A549 (cell line): ENCODE data around the gene TRIM2. TPM values are rescaled to one million over a fixed set of nuclear protein-coding genes. Genes with fewer than 3 reads are reported as not detected.

Experiments
- ATAC-seq, 2 experiments: fragments of 200-7000 bp in 1 of 2; fragments of >200 bp in 1 of 2; cut with Nextera tagmentation in 1 of 2; cut with Tn5 transposase in 1 of 2; 3 replicates each; pipeline versions ENCODE4 v1.8.0 to v1.9.1; 2018 to 2020; ENCODE audit warnings: mild to moderate bottlenecking in 1 of 2, moderate library complexity in 1 of 2
- CTCF ChIA-PET: fragments of 300-600 bp; sonication (Branson Sonifier 250); formaldehyde crosslinking; extraction: SDS; loops from one replicate; lab custom pipeline; 2021; ENCODE audit warnings: antibody characterized with exemption, inconsistent platforms; lab: Yijun Ruan, JAX
- POLR2A ChIA-PET: fragments of 350-600 bp; formaldehyde crosslinking; extraction: SDS; loops from one replicate; lab custom pipeline; 2021; ENCODE audit warnings: antibody characterized with exemption, inconsistent platforms; lab: Yijun Ruan, JAX
- DNase-seq, 2 experiments: peaks; one replicate each; pipeline versions ENCODE4 v3.0.0 to v3.0.0-alpha.2; 2011 to 2016; ENCODE audit warnings: low read depth in 1 of 2, low spot score in 1 of 2
- FAIRE-seq: peaks from 2 replicates; lab custom pipeline; 2011; peaks lifted over from hg19 to GRCh38; lab: Jason Lieb, UNC
- H3K27ac ChIP-seq, 2 experiments: fragments of >200 bp; sonication (Bioruptor Twin); formaldehyde crosslinking; 3 replicates each; pipeline ENCODE4 v1.5.1; 2016 to 2017
- H3K4me1 ChIP-seq: fragments of >200 bp; sonication (Bioruptor Twin); formaldehyde crosslinking; 3 replicates; pipeline ENCODE4 v1.6.1; 2016
- H3K4me2 ChIP-seq: fragments of >200 bp; sonication (Bioruptor Twin); formaldehyde crosslinking; 3 replicates; pipeline ENCODE4 v1.6.1; 2016
- H3K4me3 ChIP-seq: fragments of >200 bp; sonication (Bioruptor Twin); formaldehyde crosslinking; 3 replicates; pipeline ENCODE4 v1.5.1; 2016
- H3K9me3 ChIP-seq: fragments of >200 bp; sonication (Bioruptor Twin); formaldehyde crosslinking; 3 replicates; pipeline ENCODE4 v1.6.1; 2016
- CEBPB ChIP-seq, 2 experiments: fragments of >200 bp in 1 of 2; sonication (Bioruptor Twin) in 1 of 2; formaldehyde crosslinking in 1 of 2; IDR thresholded peaks; 2 replicates each; pipeline ENCODE4 v1.6.1; 2012 to 2016
- CTCF ChIP-seq: fragments of >200 bp; sonication (Bioruptor Twin); formaldehyde crosslinking; IDR thresholded peaks from 3 replicates; pipeline ENCODE4 v1.5.1; 2016
- EHF ChIP-seq: fragments of 250-450 bp; sonication (Bioruptor Pico); IDR thresholded peaks from 2 replicates; pipeline ENCODE4 v1.5.0; 2020; ENCODE audit warnings: mild to moderate bottlenecking
- FOSB ChIP-seq: fragments of 250-450 bp; sonication (Bioruptor Pico); IDR thresholded peaks from 2 replicates; pipeline ENCODE4 v1.5.0; 2020; ENCODE audit warnings: mild to moderate bottlenecking, moderate library complexity
- FOSL2 ChIP-seq, 2 experiments: fragments of 450-650 bp in 1 of 2; fragments of >200 bp in 1 of 2; sonication (Bioruptor Twin) in 1 of 2; formaldehyde crosslinking; IDR thresholded peaks; 2 replicates each; pipeline versions ENCODE4 v1.5.0 to v1.6.1; 2016 to 2020; ENCODE audit warnings: mild to moderate bottlenecking in 1 of 2, moderate library complexity in 1 of 2
- GATA3 ChIP-seq: IDR thresholded peaks from 2 replicates; pipeline ENCODE4 v1.6.1; 2012; ENCODE audit warnings: borderline replicate concordance
- HOXA7 ChIP-seq: fragments of 250-450 bp; sonication (Bioruptor Pico); IDR thresholded peaks from 2 replicates; pipeline ENCODE4 v1.5.0; 2020; ENCODE audit warnings: mild to moderate bottlenecking, moderate library complexity
- HOXB13 ChIP-seq: fragments of 250-450 bp; sonication (Bioruptor Pico); IDR thresholded peaks from 2 replicates; pipeline ENCODE4 v1.5.0; 2020; ENCODE audit warnings: low read depth, mild to moderate bottlenecking, moderate library complexity
- KDM1A ChIP-seq: fragments of 200-600 bp; sonication (generic); IDR thresholded peaks from 2 replicates; pipeline ENCODE4 v1.6.1; 2016; ENCODE audit warnings: low read depth, mild to moderate bottlenecking
- MAFK ChIP-seq: fragments of 450-650 bp; IDR thresholded peaks from 2 replicates; pipeline ENCODE4 v1.6.1; 2014; ENCODE audit not compliant: partially characterized antibody
- MAZ ChIP-seq: fragments of 150-350 bp; IDR thresholded peaks from 2 replicates; pipeline ENCODE4 v1.6.1; 2014; ENCODE audit warnings: antibody characterized with exemption, low read depth, low read length, borderline replicate concordance
- PHF8 ChIP-seq: fragments of 200-600 bp; sonication (generic); IDR thresholded peaks from 2 replicates; pipeline ENCODE4 v1.6.1; 2016; ENCODE audit warnings: low read depth, mild to moderate bottlenecking, antibody characterized with exemption, moderate library complexity, borderline replicate concordance
- POLR2A ChIP-seq: IDR thresholded peaks from 2 replicates; pipeline ENCODE4 v1.6.1; 2012; ENCODE audit warnings: mild to moderate bottlenecking, low read length
- POLR2AphosphoS2 ChIP-seq: conservative IDR thresholded peaks from 2 replicates; pipeline ENCODE4 v1.6.1; 2012; ENCODE audit warnings: low read length, improper control_type of control experiment, inconsistent platforms
- RCOR1 ChIP-seq: fragments of 150-350 bp; IDR thresholded peaks from 2 replicates; pipeline ENCODE4 v1.6.1; 2014; ENCODE audit warnings: antibody characterized with exemption, low read length, low read depth
- RNF2 ChIP-seq: fragments of 200-600 bp; sonication (generic); IDR thresholded peaks from 2 replicates; pipeline ENCODE4 v1.6.1; 2016; ENCODE audit warnings: low read depth, mild to moderate bottlenecking, antibody characterized with exemption, moderate library complexity, borderline replicate concordance
- ZFP36 ChIP-seq: fragments of 450-650 bp; IDR thresholded peaks from 2 replicates; pipeline ENCODE4 v1.6.1; 2014; ENCODE audit warnings: borderline replicate concordance; ENCODE audit not compliant: partially characterized antibody
- ZSCAN20 ChIP-seq: fragments of 250-450 bp; sonication (Bioruptor Pico); IDR thresholded peaks from 2 replicates; pipeline ENCODE4 v1.8.0; 2022; ENCODE audit warnings: mild to moderate bottlenecking, moderate library complexity
- WGBS: methylation state at CpG from one replicate; pipeline ENCODE4 v1.1.6; 2017; ENCODE audit errors: missing lambda C conversion rate; 5-methylcytosine and 5-hydroxymethylcytosine counted together
- polyA plus RNA-seq, 4 experiments: library from polyadenylated mRNA; depleted of rRNA in 3 of 4; stranded (reverse); fragments of >200 nt; fragmentation: RNase III in 1 of 4; extraction: RNeasy Plus Mini Kit Qiagen cat#74134 plus additional on column Dnase treatment in 1 of 4; gene quantifications; 2 replicates in 3 of 4; 3 replicates in 1 of 4; pipeline ENCODE4 v1.2.3, GENCODE V29; 2011 to 2017

The TRIM2 gene
- polyA plus RNA-seq, 2 of the 4 experiments (the other 2 are of a cell fraction), result 0.92 to 1.4 TPM

- Histone ChIP-seq H3K9me3 (no peaks in the 10 kb centered on the region), H3K4me2 (peak overlapping the region; percentile 49), H3K4me1 (peaks cover 14% of the 10 kb centered on the region; the same call in 2 of the 3 replicates), H3K4me3 (no peak overlapping the region), H3K27ac (peak overlapping the region; percentile 1 to 67; a peak in 4 of 6 replicates)
- FAIRE-seq (no peak), DNase-seq (no peak), ATAC-seq (peak; percentile 64 to 68; a peak in 3 of 6 replicates)
- ChIA-PET CTCF (no interaction called here), POLR2A (no interaction called here)
- TF ChIP-seq FOSL2 (IDR thresholded peaks at IDR 0.05) (no peak), FOSL2 (CRISPR knock-in tag; IDR thresholded peaks at IDR 0.05) (0 out of 2 replicates have a peak, but pooled peaks have one; percentile 7), RNF2 (no peak)
- 41% methylated on average over 11 of the region's 11 CpGs for WGBS
These were observed 15.0 kb upstream of the TRIM2 start for GRCh38 chr4:153189016-153189801.

GRCh38 chr4:153191795-153192363, 12.4 kb upstream of the TRIM2 start:
- POLR2A ChIA-PET, result no interaction called here
- FAIRE-seq, result no peak

DNA sequence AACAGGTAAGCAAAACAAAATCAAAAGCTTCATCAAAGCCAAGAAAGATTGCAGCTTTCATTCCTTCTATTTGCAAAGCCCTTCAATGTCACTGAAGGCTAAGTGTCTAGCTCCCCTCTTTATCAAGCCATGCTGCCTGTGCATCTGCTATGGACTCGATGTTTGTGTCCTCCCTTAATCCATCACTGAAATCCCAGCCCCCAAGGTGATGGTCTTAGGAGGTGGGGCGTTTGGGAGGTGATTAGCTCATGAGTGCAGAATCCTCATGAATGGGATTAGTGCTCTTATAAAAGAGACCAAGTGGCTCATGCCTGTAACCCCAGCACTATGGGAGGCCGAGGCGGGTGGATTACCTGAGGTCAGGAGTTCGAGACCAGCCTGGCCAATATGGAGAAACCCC, 6.9 kb upstream of the TRIM2 start:
- Histone ChIP-seq H3K9me3 (no peaks in the 10 kb centered on the region), H3K4me2 (no peak overlapping the region), H3K27ac (no peak overlapping the region), H3K4me3 (no peak overlapping the region), H3K4me1 (no peaks in the 10 kb centered on the region)
- ATAC-seq, result no peak
- WGBS, result 57% methylated on average over 3 of the region's 5 CpGs
- no peak for DNase-seq
- CTCF ChIA-PET, result no interaction called here
- FAIRE-seq, result no peak
- POLR2A ChIA-PET, result no interaction called here
- TF ChIP-seq FOSB, result no peak
- no peak for TF ChIP-seq HOXB13
- TF ChIP-seq ZFP36, result no peak
- no peak for TF ChIP-seq MAFK
- TF ChIP-seq PHF8, result no peak
- TF ChIP-seq HOXA7, result no peak
- no peak for TF ChIP-seq GATA3
- TF ChIP-seq POLR2AphosphoS2, result no peak
- TF ChIP-seq KDM1A, result no peak
- no peak for TF ChIP-seq CTCF
- TF ChIP-seq RCOR1, result no peak
- no peak for TF ChIP-seq POLR2A

More at GRCh38 chr4:153191795-153192363, 12.4 kb upstream of the TRIM2 start:
- CTCF ChIA-PET, result interaction anchor here (0.7 kb wide), 1 partner anchor 8 kb away, joined by 3 read pairs; no protein-coding TSS in a partner anchor
- no peak overlapping the region for H3K4me3 ChIP-seq
- H3K4me1 ChIP-seq, result peaks cover 14% of the 10 kb centered on the region; the same call in 2 of the 3 replicates
- H3K27ac ChIP-seq, result no peak overlapping the region
- 84% methylated on average over 5 of the region's 5 CpGs for WGBS
- DNase-seq (no peak), ATAC-seq (no peak)
- no peak overlapping the region for H3K4me2 ChIP-seq
- H3K9me3 ChIP-seq, result no peaks in the 10 kb centered on the region
- TF ChIP-seq EHF (CRISPR knock-in tag), result no peak
- no peak for TF ChIP-seq MAZ
- no peak for TF ChIP-seq CEBPB (IDR thresholded peaks at IDR 0.05)
- TF ChIP-seq MAFK, result peak; percentile 36
- TF ChIP-seq ZSCAN20 (CRISPR knock-in tag), result no peak
- TF ChIP-seq, all 56 proteins: peak for 1
